HEK293 (cell line): ENCODE measurements around the gene POMT2.
A peak's percentile ranks its signal among the peaks of the same experiment; 100 is the strongest.

Source experiments
- CTCF ChIA-PET: fragments of 350-600 bp; formaldehyde crosslinking; extraction: SDS; loops from one replicate; lab custom pipeline; 2021; ENCODE audit warnings: antibody characterized with exemption; lab: Yijun Ruan, JAX
- POLR2A ChIA-PET: fragments of 300-600 bp; formaldehyde crosslinking; extraction: SDS; loops from one replicate; lab custom pipeline; 2020; ENCODE audit warnings: antibody characterized with exemption, inconsistent platforms; lab: Yijun Ruan, JAX
- H3K27ac ChIP-seq: fragments of 200-500 bp; sonication (Bioruptor generic); 2 replicates; pipeline ENCODE4 v1.5.1; 2014; ENCODE audit warnings: low read depth, low read length, control low read depth, inconsistent platforms; ENCODE audit errors: extremely low read depth
- H3K36me3 ChIP-seq, 2 experiments: fragments of 200-500 bp in 1 of 2; sonication (Bioruptor generic) in 1 of 2; 1 replicate in 1 of 2; 2 replicates in 1 of 2; pipeline ENCODE4 v1.5.1; 2014 to 2017; ENCODE audit warnings: inconsistent platforms in 2 of 2, low read length in 2 of 2; ENCODE audit not compliant: control insufficient read depth in 2 of 2, insufficient read depth in 1 of 2
- H3K4me1 ChIP-seq: fragments of 200-500 bp; sonication (Bioruptor generic); 2 replicates; pipeline ENCODE4 v1.5.1; 2014; ENCODE audit warnings: mild to moderate bottlenecking, low read length, inconsistent platforms; ENCODE audit not compliant: control insufficient read depth, insufficient read depth
- H3K4me3 ChIP-seq: 2 replicates; pipeline ENCODE4 v1.5.1; 2011; ENCODE audit warnings: low read depth, mild to moderate bottlenecking, control low read depth, low read length, moderate library complexity
- H3K9me3 ChIP-seq: fragments of 200-500 bp; sonication (Bioruptor generic); 2 replicates; pipeline ENCODE4 v1.5.1; 2014; ENCODE audit warnings: low read depth, low read length, inconsistent platforms; ENCODE audit not compliant: control insufficient read depth, insufficient read depth
- CTCF ChIP-seq: fragments of 450-650 bp; formaldehyde crosslinking; IDR thresholded peaks from 2 replicates; pipeline ENCODE4 v1.5.1; 2016; ENCODE audit warnings: missing biosample characterization, missing genetic modification characterization
- EGR2 ChIP-seq: fragments of 450-650 bp; formaldehyde crosslinking; IDR thresholded peaks from 2 replicates; pipeline ENCODE4 v1.5.1; 2016; ENCODE audit warnings: low read depth, missing biosample characterization, missing genetic modification characterization
- GLIS1 ChIP-seq: fragments of 450-650 bp; formaldehyde crosslinking; IDR thresholded peaks from 2 replicates; pipeline ENCODE4 v1.5.1; 2016; ENCODE audit warnings: missing biosample characterization, missing genetic modification characterization
- PATZ1 ChIP-seq: fragments of 450-650 bp; formaldehyde crosslinking; IDR thresholded peaks from 2 replicates; pipeline ENCODE4 v1.5.1; 2016; ENCODE audit warnings: missing biosample characterization, missing genetic modification characterization
- SCRT2 ChIP-seq: fragments of 450-650 bp; formaldehyde crosslinking; IDR thresholded peaks from 2 replicates; pipeline ENCODE4 v1.5.1; 2016; ENCODE audit warnings: missing biosample characterization, missing genetic modification characterization
- SP7 ChIP-seq: fragments of 450-650 bp; formaldehyde crosslinking; IDR thresholded peaks from 2 replicates; pipeline ENCODE4 v1.5.1; 2016; ENCODE audit warnings: missing biosample characterization, missing genetic modification characterization
- ZBTB48 ChIP-seq: fragments of 450-650 bp; formaldehyde crosslinking; IDR thresholded peaks from 2 replicates; pipeline ENCODE4 v1.5.1; 2016; ENCODE audit warnings: missing biosample characterization, missing genetic modification characterization
- ZBTB6 ChIP-seq: fragments of 450-650 bp; formaldehyde crosslinking; IDR thresholded peaks from 2 replicates; pipeline ENCODE4 v1.5.1; 2017; ENCODE audit warnings: missing biosample characterization, missing genetic modification characterization
- ZFP69B ChIP-seq: fragments of 450-650 bp; formaldehyde crosslinking; IDR thresholded peaks from 2 replicates; pipeline ENCODE4 v1.5.1; 2016; ENCODE audit warnings: missing biosample characterization, missing genetic modification characterization
- ZIC2 ChIP-seq: fragments of 450-650 bp; formaldehyde crosslinking; IDR thresholded peaks from 2 replicates; pipeline ENCODE4 v1.5.1; 2016; ENCODE audit warnings: missing biosample characterization, missing genetic modification characterization
- ZNF549 ChIP-seq: fragments of 450-650 bp; IDR thresholded peaks from 2 replicates; pipeline ENCODE4 v1.5.1; 2018; ENCODE audit warnings: missing biosample characterization, missing genetic modification characterization, mild to moderate bottlenecking, inconsistent platforms, moderate library complexity
- ZNF629 ChIP-seq: fragments of 450-650 bp; formaldehyde crosslinking; IDR thresholded peaks from 2 replicates; pipeline ENCODE4 v1.5.1; 2017; ENCODE audit warnings: missing biosample characterization, missing genetic modification characterization
- ZNF654 ChIP-seq: fragments of 450-650 bp; formaldehyde crosslinking; IDR thresholded peaks from 2 replicates; pipeline ENCODE4 v1.5.1; 2016; ENCODE audit warnings: low read depth, missing biosample characterization, missing genetic modification characterization
- ZNF660 ChIP-seq: fragments of 450-650 bp; IDR thresholded peaks from 2 replicates; pipeline ENCODE4 v1.5.1; 2018; ENCODE audit warnings: missing biosample characterization, mild to moderate bottlenecking, missing genetic modification characterization
- ZNF791 ChIP-seq: fragments of 450-650 bp; formaldehyde crosslinking; IDR thresholded peaks from 2 replicates; pipeline ENCODE4 v1.5.1; 2016; ENCODE audit warnings: missing biosample characterization, missing genetic modification characterization
- TF ChIP-seq, protein P1 (sequence below): fragments of 450-650 bp; formaldehyde crosslinking; IDR thresholded peaks from 2 replicates; pipeline ENCODE4 v1.5.1; 2017; ENCODE audit warnings: missing biosample characterization, missing genetic modification characterization

POMT2 gene

DNA sequence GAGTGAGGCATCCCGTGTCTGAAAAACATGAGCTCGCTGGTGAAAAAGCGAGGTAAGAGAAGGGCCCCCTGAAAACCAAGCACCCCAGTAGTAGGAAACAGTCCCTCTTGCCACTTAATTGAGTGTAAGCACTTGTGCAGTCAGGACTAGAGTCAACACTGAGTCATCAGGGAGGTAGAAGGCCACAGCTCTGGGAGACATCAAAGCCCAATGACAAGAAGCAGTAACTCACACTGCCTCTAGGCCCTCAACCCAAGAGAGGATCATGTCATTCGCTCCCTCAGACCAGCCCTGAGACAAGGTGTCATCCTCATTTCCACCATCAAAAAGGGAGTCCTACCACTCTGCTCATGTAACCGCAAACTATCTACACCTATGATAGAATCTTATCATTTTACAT lies 17.8 kb downstream of the POMT2 start (continued):
- TF ChIP-seq PATZ1 (tag by site-specific recombination), result peak; percentile 68
- TF ChIP-seq ZBTB48 (tag by site-specific recombination), result peak; percentile 52
- peak; percentile 79 for TF ChIP-seq ZNF629 (tag by site-specific recombination)
- TF ChIP-seq ZNF549 (tag by site-specific recombination), result no peak
- TF ChIP-seq, protein P1, sequence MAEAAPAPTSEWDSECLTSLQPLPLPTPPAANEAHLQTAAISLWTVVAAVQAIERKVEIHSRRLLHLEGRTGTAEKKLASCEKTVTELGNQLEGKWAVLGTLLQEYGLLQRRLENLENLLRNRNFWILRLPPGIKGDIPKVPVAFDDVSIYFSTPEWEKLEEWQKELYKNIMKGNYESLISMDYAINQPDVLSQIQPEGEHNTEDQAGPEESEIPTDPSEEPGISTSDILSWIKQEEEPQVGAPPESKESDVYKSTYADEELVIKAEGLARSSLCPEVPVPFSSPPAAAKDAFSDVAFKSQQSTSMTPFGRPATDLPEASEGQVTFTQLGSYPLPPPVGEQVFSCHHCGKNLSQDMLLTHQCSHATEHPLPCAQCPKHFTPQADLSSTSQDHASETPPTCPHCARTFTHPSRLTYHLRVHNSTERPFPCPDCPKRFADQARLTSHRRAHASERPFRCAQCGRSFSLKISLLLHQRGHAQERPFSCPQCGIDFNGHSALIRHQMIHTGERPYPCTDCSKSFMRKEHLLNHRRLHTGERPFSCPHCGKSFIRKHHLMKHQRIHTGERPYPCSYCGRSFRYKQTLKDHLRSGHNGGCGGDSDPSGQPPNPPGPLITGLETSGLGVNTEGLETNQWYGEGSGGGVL (tag by site-specific recombination), result 0 out of 2 replicates have a peak, but pooled peaks have one; percentile 17
- peak; percentile 42; the same call in 1 of the 2 replicates for TF ChIP-seq SP7 (tag by site-specific recombination)
- TF ChIP-seq, all 188 proteins: peak for 19

DNA sequence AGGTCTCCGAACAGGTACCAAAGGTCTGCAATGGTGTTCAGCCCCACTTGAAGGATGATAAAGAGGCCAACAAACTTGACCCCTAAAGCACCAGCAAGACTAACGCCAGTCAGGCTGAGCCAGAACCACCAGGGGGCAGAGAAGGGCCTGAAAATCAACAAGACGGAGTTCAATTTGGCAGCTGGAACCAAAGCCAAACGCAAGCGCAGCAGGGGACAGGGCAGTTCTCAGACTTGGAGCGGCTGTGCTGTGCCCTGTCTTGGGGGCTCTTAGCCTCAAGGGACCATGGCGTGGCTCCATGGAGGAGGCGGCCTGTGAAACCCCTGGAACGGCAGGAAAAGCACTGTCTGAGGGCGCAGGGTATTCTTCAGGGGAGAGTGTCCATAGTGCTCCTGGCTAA lies 19.6 kb downstream of the POMT2 start:
- no peak overlapping the region for H3K4me3 ChIP-seq
- no peaks in the 10 kb centered on the region for H3K9me3 ChIP-seq
- POLR2A ChIA-PET, result interaction anchor here (0.6 to 2.6 kb wide), 2 partner anchors 20 to 106 kb away, joined by 6 to 11 read pairs; partner anchors contain the start of genes GSTZ1 and POMT2
- TF ChIP-seq SCRT2 (tag by site-specific recombination) (no peak), ZNF791 (tag by site-specific recombination) (no peak), EGR2 (tag by site-specific recombination) (no peak), ZNF654 (tag by site-specific recombination) (peak; percentile 55), ZNF660 (tag by site-specific recombination) (peak; percentile 61; the same call in 1 of the 2 replicates), GLIS1 (tag by site-specific recombination) (peak; percentile 47), ZBTB6 (tag by site-specific recombination) (no peak), ZFP69B (tag by site-specific recombination) (no peak), ZIC2 (peak; percentile 25; the same call in 1 of the 2 replicates), CTCF (tag by site-specific recombination) (peak; percentile 78)
- TF ChIP-seq, protein P1 (tag by site-specific recombination), result no peak
- H3K27ac ChIP-seq, result no peak overlapping the region
- CTCF ChIA-PET, result interaction anchor here (0.6 to 11.9 kb wide), 18 partner anchors 9 to 265 kb away, joined by 3 to 293 read pairs (median 4); partner anchors contain the start of genes GSTZ1 and POMT2
- peaks cover 4 to 59% of the 10 kb centered on the region in 2 experiments; a peak in 2 of 3 replicates for H3K36me3 ChIP-seq
- H3K4me1 ChIP-seq, result peaks cover 22% of the 10 kb centered on the region
